Natural killer cell (primary cell): ENCODE results near the gene TBPL2. TPM values are rescaled to one million over a fixed set of nuclear protein-coding genes. Genes with fewer than 3 reads are reported as not detected.

Experiments
- ATAC-seq, 3 donors: fragments of 150-1000 bp in 2 of 3; fragments of 200-7000 bp in 1 of 3; cut with Tn5 transposase; 1 replicate in 1 of 3; 2 replicates in 2 of 3; pipeline ENCODE4 v1.10.0; 2021; ENCODE audit warnings: mild to moderate bottlenecking in 2 of 3, moderate library complexity in 2 of 3
- DNase-seq, 2 donors: peaks; one replicate each; pipeline versions ENCODE4 v3.0.0 to v3.0.0-alpha.2; 2013 to 2021; ENCODE audit warnings: mixed read lengths in 1 of 2
- H3K27ac ChIP-seq: one replicate; pipeline ENCODE4 v1.5.1; 2013; ENCODE audit warnings: mild to moderate bottlenecking, low read length
- H3K27me3 ChIP-seq: one replicate; pipeline ENCODE4 v1.6.1; 2013; ENCODE audit warnings: low read length; ENCODE audit not compliant: control insufficient read depth, insufficient read depth
- H3K36me3 ChIP-seq: one replicate; pipeline ENCODE4 v1.6.1; 2013; ENCODE audit warnings: low read length; ENCODE audit not compliant: control insufficient read depth, insufficient read depth
- H3K4me1 ChIP-seq: one replicate; pipeline ENCODE4 v1.6.1; 2013; ENCODE audit warnings: low read length; ENCODE audit not compliant: control insufficient read depth, insufficient read depth
- H3K4me3 ChIP-seq: one replicate; pipeline ENCODE4 v1.5.1; 2013; ENCODE audit warnings: low read length
- H3K9me3 ChIP-seq: one replicate; pipeline ENCODE4 v1.6.1; 2013; ENCODE audit warnings: low read length; ENCODE audit not compliant: control insufficient read depth, insufficient read depth
- H3K27ac Mint-ChIP-seq, 2 donors: one replicate each; pipeline ENCODE4 v1.8.0; 2022; ENCODE audit warnings: mild to moderate bottlenecking in 2 of 2, mixed read lengths in 2 of 2, moderate library complexity in 1 of 2
- H3K27me3 Mint-ChIP-seq, 2 donors: one replicate each; pipeline ENCODE4 v1.8.0; 2022; ENCODE audit warnings: low read depth in 2 of 2, mixed read lengths in 2 of 2
- H3K36me3 Mint-ChIP-seq: one replicate; pipeline ENCODE4 v1.8.0; 2022; ENCODE audit warnings: mixed read lengths
- H3K4me1 Mint-ChIP-seq, 2 donors: one replicate each; pipeline ENCODE4 v1.8.0; 2022; ENCODE audit warnings: mixed read lengths in 2 of 2
- H3K4me3 Mint-ChIP-seq: one replicate; pipeline ENCODE4 v1.8.0; 2022; ENCODE audit warnings: mild to moderate bottlenecking, moderate library complexity, mixed read lengths
- H3K9me3 Mint-ChIP-seq, 2 donors: one replicate each; pipeline ENCODE4 v1.8.0; 2022; ENCODE audit warnings: mixed read lengths in 2 of 2
- CTCF ChIP-seq: fragments of 200-600 bp; IDR thresholded peaks from one replicate; pipeline ENCODE4 v1.8.0; 2022; ENCODE audit warnings: antibody characterized with exemption
- WGBS: methylation state at CpG from one replicate; pipeline ENCODE4 v1.1.7; 2013; ENCODE audit warnings: missing lambda C conversion rate; ENCODE audit not compliant: insufficient coverage; 5-methylcytosine and 5-hydroxymethylcytosine counted together
- intact Hi-C: fragments of 100-400 bp; cut with micrococcal nuclease; formaldehyde crosslinking; loops from one replicate; pipeline ENCODE4 v1.14.2; 2022
- total RNA-seq, 4 donors: library from RNA; stranded (reverse); fragments of 120-200 nt in 1 of 4; gene quantifications; one replicate each; pipeline versions ENCODE4 v1.2.3 to v1.2.4, GENCODE V29; 2013 to 2022

Gene TBPL2
- total RNA-seq, result not detected
- total RNA-seq (2013), result not detected

- no peaks in the 10 kb centered on the region for H3K36me3 ChIP-seq
- 35% methylated on average over 29 of the region's 29 CpGs for WGBS
- DNase-seq, result no peak
- Mint-ChIP-seq H3K27ac (no peak within 1 kb of the TSS), H3K36me3 (no peaks in the 10 kb centered on the region), H3K27me3 (peaks cover 0 to 6% of the 10 kb centered on the region in 2 donors), H3K4me1 (no peaks in the 10 kb centered on the region), H3K4me3 (no peak within 1 kb of the TSS), H3K9me3 (no peaks in the 10 kb centered on the region)
- no peaks in the 10 kb centered on the region for H3K9me3 ChIP-seq
- intact Hi-C loops, result no loop called here
- ATAC-seq, result no peak
- no peak within 1 kb of the TSS for H3K4me3 ChIP-seq
- no peak for TF ChIP-seq CTCF
- H3K27ac ChIP-seq, result no peak within 1 kb of the TSS
- H3K27me3 ChIP-seq, result peaks cover 2% of the 10 kb centered on the region
- H3K4me1 ChIP-seq, result no peaks in the 10 kb centered on the region
Measured at GRCh38 chr14:55440385-55440784, at the start of gene TBPL2. TSS of gene TBPL2 (minus strand) at chr14:55440616. CDS start at chr14:55440449, 167 bp downstream.

- DNase-seq (no peak), ATAC-seq (no peak)
- TF ChIP-seq CTCF, result no peak
- Histone ChIP-seq H3K27ac (no peak overlapping the region), H3K4me1 (no peaks in the 10 kb centered on the region), H3K27me3 (no peaks in the 10 kb centered on the region), H3K9me3 (no peaks in the 10 kb centered on the region), H3K36me3 (no peaks in the 10 kb centered on the region), H3K4me3 (no peak overlapping the region)
- no peak overlapping the region for H3K4me3 Mint-ChIP-seq
- WGBS, result 62% methylated on average over 2 of the region's 4 CpGs
- H3K27ac Mint-ChIP-seq, result no peak overlapping the region
- H3K4me1 Mint-ChIP-seq, result no peaks in the 10 kb centered on the region
- intact Hi-C loops, result no loop called here
- H3K9me3 Mint-ChIP-seq, result no peaks in the 10 kb centered on the region
- no peaks in the 10 kb centered on the region for H3K27me3 Mint-ChIP-seq
- no peaks in the 10 kb centered on the region for H3K36me3 Mint-ChIP-seq
Measured at GRCh38 chr14:55488204-55488603, 47.8 kb upstream of the TBPL2 start.

GRCh38 chr14:55482936-55483605 is 42.7 kb upstream of the TBPL2 start:
- 100% methylated on average over 3 of the region's 4 CpGs for WGBS
- H3K4me1 Mint-ChIP-seq, result no peaks in the 10 kb centered on the region
- Histone ChIP-seq H3K4me3 (no peak overlapping the region), H3K9me3 (no peaks in the 10 kb centered on the region), H3K4me1 (no peaks in the 10 kb centered on the region), H3K27ac (no peak overlapping the region), H3K27me3 (no peaks in the 10 kb centered on the region), H3K36me3 (no peaks in the 10 kb centered on the region)
- H3K4me3 Mint-ChIP-seq, result no peak overlapping the region
- no peak overlapping the region for H3K27ac Mint-ChIP-seq
- H3K27me3 Mint-ChIP-seq, result no peaks in the 10 kb centered on the region
- ATAC-seq (no peak), DNase-seq (no peak)
- intact Hi-C loops, result no loop called here
- H3K36me3 Mint-ChIP-seq, result no peaks in the 10 kb centered on the region
- TF ChIP-seq CTCF, result no peak
- H3K9me3 Mint-ChIP-seq, result no peaks in the 10 kb centered on the region

DNA sequence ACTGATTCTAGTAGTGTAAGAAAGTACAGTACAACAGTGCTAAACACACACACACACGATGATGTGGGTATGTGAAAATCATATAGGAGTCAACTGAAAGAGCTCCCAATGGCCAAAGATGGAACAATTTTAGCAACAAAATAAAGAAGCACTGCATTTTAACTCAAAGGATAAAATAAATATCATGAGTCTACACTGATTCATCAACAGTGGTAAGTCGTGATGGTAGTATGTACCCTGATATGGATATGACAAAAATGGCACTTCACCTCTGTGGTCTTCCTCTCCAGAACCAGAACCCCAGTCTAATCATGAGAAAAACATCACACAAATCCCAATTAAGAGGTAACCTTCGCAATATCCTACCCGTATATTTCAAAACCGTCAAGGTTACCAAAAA is 41.4 kb upstream of the TBPL2 start:
- intact Hi-C loops, result no loop called here
- Histone ChIP-seq H3K27me3 (no peaks in the 10 kb centered on the region), H3K4me3 (no peak overlapping the region), H3K36me3 (no peaks in the 10 kb centered on the region), H3K9me3 (no peaks in the 10 kb centered on the region), H3K27ac (no peak overlapping the region), H3K4me1 (no peaks in the 10 kb centered on the region)
- no peak for TF ChIP-seq CTCF
- DNase-seq, result no peak
- Mint-ChIP-seq H3K27ac (no peak overlapping the region), H3K36me3 (no peaks in the 10 kb centered on the region), H3K9me3 (no peaks in the 10 kb centered on the region), H3K4me3 (no peak overlapping the region), H3K27me3 (no peaks in the 10 kb centered on the region), H3K4me1 (no peaks in the 10 kb centered on the region)
- ATAC-seq, result no peak
- WGBS, result 96% methylated on average over 3 of the region's 5 CpGs
